Endometrium (tissue), 2 donors: Measurements from ENCODE around the gene SNX21.
"Not testable (repeated sequence)": the region's sequence is repeated elsewhere in the genome, so short reads cannot be mapped to it uniquely, and the experiment has no call there.

Source experiments
- FAIRE-seq: peaks from 2 replicates; lab custom pipeline; 2012; peaks lifted over from hg19 to GRCh38; lab: Jason Lieb, UNC
- donor health status: control.
- donor health status: control.

The SNX21 gene

DNA sequence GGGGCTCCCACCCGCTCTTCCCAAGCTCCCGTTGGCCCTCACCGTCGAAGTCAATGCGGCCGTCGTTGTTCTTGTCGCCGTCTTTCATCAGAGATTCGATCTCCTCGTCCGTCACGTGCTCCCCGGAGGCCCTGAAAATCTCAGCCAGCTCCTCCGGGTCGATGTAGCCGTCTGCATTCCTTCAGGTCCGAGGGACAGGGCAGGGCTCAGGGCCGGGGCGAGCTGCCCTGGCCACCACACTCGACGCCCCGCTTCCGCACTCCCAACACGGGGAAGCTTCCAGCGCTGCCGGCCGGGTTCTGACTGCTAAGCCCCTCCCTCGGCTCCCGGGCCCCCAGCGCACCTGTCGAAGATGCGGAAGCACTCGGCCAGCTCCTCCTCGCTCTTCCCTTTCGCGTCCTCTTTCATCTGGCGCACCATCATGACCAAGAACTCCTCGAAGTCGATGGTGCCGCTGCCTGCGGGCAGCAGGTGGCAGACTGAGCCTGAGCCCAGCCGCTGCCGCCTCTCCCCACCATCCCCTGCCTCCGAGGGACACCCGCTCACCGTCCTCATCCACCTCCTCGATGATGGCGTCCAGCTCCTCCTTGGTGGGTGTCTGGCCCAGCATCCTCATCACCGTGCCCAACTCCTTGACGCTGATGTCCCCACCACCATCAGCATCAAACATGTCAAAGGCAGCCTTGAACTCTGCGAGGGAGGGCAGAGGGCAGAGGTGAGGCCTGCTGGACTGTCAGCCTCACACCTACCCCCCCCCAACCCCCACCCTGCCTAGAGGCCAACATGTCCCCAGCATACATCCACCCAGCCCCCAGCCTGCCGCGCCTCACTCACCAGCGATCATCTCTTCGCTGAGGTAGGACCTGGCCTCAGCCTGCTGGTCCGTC lies 9.4 kb upstream of the SNX21 start:
- FAIRE-seq: no peak

DNA sequence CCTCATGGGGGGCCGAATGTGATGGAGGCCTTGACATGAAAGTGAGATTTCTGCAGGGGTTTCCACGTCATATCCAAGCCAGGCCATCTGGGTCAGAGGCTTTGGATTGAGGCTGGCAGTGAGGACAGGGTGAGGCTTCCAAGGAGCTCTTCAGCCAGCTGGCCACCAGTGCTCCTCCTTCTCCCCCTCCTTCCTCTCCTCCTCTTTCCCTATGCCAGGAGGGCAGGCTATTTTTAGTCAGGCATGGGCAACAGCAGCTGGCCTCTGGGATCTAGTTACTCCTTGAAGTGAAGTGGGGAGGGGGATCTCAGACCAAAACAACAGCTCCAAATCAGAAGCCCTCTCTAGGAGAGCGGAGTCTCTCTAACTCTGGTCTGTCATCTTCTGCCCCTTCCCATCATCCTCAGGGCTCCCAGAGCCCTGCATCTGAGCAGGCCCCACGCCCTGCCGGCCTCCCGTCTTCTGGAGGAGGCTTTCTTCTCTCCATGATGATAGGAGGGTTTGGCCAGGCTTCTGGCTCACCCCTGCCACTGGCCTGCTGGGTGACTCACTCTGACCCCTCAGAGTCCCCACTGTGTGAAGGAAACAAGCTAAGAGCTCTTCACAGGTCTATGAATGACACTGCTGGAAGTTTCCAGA lies 7.1 kb upstream of the SNX21 start:
- no peak for FAIRE-seq

- FAIRE-seq: no peak
Observed at GRCh38 chr20:45827030-45827652, 6.5 kb upstream of the SNX21 start, which contains the start of gene TNNC2. Gene TNNC2, minus strand, starts transcription at chr20:45827312. Its CDS starts 64 bp downstream, at chr20:45827248.

DNA sequence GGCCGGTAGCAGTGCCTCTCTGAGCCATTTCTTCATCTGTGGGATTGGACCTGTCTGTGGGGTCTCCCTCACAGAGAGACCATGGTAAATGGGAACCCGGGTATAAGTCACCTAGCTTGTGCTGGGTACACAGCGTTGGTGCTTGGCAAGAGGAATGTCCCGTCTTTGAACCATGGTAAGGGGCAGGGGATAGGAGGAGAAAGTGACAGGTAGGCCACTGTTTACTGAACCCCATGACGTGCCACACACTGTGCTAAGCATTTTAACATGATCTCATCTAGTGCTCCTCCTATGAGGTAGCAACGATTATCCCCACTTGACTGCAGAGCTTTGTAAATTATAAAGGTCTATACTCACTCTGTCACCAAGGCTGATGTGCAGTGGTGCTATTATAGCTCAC lies 5.9 kb upstream of the SNX21 start:
- no peak for FAIRE-seq

DNA sequence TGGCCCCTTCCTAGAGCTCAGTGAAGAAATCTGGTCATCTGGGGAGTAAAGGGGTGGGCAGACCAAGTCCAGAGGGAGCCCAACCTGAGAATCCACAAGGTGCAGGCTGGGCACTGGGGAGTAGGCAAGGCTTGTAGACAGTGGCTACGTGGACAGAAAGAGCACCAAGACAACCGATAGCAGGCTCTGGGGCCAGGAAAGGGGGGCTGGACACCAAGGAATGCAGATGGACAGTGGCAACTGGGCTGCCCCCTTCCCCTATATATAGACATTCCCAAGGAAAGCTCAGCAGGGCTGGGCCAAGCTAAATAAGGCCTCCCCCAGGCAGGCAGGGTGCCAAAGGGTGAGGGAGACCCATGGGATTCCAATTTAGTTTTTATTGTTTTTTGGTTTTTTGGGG lies 5.0 kb upstream of the SNX21 start:
- FAIRE-seq: no peak

GRCh38 chr20:45829673-45830106 lies 3.9 kb upstream of the SNX21 start:
- FAIRE-seq: not testable (repeated sequence)

DNA sequence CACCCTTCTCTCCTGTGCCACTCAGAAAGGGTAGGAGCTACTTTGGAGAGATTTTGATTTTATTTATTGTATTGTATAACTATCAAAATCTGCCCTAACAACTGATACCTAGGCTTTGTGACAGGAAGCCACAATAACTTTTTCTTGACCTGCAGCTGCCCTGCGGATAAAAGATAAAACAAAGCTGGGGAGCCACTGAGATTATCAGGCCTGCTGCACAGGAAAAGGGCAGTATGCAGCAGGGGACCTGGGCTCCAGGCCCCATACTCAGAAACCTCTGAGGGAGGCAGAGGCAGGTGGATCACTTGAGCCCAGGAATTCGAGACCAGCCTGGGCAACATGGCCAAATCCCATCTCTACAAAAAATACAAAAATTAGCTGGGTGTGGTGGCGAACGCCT lies 980 bp upstream of the SNX21 start:
- no peak for FAIRE-seq

DNA sequence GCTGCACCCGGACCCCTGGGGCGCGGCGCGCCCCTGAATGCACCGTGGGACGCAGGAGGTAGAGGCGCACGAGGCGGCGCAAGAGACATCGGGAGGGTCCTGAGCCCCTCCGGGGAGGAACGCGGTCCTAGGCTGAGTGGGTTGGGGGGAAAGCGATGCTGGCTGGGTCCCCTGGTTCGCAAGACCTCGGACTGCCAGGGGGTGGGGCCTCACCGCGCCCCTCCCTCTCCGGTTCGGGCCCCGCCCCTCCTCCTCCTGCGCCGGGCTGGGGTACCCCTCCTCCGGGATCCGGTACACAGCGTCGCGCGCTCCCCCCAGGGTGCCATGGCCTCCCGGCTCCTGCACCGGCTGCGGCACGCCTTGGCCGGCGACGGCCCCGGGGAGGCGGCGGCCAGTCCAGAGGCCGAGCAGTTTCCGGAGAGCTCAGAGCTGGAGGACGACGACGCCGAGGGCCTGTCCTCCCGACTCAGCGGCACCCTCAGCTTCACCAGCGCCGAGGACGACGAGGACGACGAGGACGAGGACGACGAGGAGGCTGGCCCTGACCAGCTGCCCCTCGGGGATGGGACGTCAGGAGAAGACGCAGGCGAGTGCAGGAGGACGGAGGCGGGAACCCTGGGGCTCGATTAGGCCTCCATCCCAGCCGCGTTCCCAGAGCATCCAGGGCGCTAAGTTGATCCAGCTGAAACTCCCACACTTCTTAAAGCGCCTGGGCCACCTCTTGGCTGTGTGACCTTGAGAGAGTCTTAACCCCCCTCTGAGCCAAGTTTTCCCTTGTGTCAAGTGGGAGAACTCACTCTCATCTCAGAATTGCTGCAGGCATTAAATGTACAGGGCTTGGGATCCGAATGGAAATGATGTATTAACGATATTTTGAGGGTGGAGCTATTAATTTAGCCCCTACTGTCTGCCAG lies 541 bp downstream of the SNX21 start:
- no peak for FAIRE-seq

DNA sequence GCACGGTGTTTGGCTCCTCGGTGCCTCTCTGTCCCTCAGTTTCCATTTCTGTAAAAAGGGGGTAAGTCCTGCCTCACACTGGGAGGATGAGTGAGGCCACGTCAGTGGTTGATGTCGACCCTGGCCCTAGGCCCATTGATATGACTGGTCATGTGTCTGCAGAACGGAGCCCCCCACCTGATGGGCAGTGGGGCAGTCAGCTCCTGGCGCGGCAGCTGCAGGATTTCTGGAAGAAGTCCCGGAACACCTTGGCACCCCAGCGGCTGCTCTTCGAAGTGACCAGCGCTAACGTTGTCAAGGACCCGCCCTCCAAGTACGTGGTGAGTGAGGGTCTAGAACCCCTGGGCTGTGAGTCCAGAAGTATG lies 1.2 kb downstream of the SNX21 start:
- FAIRE-seq: no peak

DNA sequence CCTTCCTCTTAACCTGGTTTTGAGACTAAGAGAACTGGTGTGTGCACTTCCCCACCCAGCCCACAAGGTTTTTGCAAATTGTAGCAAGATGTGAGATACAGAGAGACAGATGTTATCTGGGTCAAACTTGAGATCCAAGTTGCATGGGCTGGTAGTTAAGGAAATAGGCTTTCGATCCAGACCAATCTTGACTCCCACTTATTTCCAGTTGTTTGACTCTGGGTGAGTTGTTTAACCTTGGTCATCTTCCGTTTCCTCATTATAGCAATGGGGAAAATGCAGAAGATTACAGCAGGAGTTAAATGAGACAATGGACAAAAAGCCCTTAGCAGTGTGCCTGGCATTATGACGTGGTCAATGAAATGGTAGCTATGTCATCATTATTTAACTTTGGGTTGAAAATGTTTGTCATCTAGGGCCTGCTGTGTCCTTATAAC lies 1.7 kb downstream of the SNX21 start:
- no peak for FAIRE-seq

GRCh38 chr20:45835825-45836224 lies 2.2 kb downstream of the SNX21 start:
- FAIRE-seq: no peak

DNA sequence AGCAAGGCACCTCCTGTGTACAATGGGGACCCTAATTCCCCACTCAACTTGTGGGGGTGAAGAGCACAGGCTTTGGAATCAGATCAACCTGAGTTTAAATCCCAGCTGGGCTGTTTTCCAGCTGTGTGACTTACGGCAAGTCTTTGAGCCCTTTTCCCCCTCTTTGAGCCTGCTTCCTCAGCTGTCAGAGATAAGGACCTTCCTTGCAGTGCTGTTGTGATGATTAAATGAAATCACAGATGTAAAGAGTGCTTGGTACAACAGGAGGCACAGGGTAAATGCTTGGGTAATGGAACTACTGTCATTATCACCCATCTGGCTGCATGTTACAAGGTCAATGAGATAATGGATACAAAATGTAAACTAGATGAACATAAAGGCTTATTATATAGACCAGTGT lies 3.2 kb downstream of the SNX21 start:
- FAIRE-seq: no peak

GRCh38 chr20:45840700-45841198 lies 7.2 kb downstream of the SNX21 start:
- no peak for FAIRE-seq

- no peak for FAIRE-seq
Observed at GRCh38 chr20:45841407-45842129, 8.0 kb downstream of the SNX21 start.

GRCh38 chr20:45842169-45842812 lies 8.7 kb downstream of the SNX21 start:
- FAIRE-seq: no peak

GRCh38 chr20:45843506-45843905 lies 9.9 kb downstream of the SNX21 start:
- no peak for FAIRE-seq

DNA sequence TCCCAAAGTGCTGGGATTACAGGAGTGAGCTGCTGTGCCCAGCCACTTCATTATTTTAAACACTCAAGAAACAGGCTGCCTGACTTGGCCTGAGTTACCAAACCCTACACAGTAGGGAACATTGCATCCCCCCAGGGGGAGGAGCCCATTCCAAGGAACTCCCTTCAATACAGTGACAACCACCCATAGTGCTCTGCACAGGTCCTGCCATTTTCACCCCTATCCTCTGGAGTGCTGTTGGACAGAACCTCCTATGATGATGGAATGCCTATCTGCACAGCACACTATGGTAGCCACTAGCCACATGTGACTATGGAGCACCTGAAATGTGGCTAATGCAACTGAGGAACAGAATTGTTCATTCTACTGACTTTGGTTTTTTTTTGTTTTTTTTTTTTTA lies 11.9 kb downstream of the SNX21 start:
- no peak for FAIRE-seq

- FAIRE-seq: no peak
Observed at GRCh38 chr20:45848421-45848820, 14.8 kb downstream of the SNX21 start.

DNA sequence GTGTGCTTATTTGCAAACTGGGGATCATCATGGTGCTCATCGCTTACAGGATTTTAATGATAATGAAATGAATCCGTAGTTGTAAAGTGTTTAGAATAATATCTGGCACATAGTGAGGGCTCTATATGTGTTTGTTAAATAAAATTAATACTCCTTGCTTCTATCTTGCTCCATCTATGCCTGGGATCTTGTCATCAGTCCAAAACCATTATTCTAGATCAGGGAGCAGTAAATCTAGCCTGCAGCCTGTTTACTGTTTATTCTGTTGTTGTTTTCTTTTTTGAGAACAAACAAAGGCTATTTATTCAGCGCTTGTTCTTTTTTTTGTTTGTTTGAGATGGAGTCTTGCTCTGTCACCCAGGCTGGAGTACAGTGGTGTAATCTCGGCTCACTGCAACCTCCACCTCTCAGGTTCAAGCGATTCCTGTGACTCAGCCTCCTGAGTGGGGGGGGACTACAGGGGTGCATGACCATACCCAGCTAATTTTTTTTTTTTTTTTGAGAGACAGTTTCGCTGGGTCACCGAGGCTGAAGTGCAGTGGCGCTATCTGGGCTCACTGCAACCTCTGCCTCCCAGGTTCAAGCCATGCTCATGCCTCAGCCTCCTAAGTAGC lies 15.5 kb downstream of the SNX21 start:
- no peak for FAIRE-seq

- FAIRE-seq: no peak
Observed at GRCh38 chr20:45850238-45850637, 16.6 kb downstream of the SNX21 start.
